Transverse colon (tissue), 4 donors: Measurements from ENCODE around the gene TMEM150C. TPM values are rescaled to one million over a fixed set of nuclear protein-coding genes. Genes with fewer than 3 reads are reported as not detected.

Experiments
- DNase-seq: peaks from one replicate; pipeline ENCODE4 v3.0.0-alpha.2; 2019
- H3K27ac ChIP-seq, 4 donors: fragments of 200-600 bp; sonication (generic); 2 replicates each; pipeline ENCODE4 v1.5.1; 2016 to 2018; ENCODE audit warnings: inconsistent platforms in 4 of 4
- H3K27me3 ChIP-seq: fragments of 200-600 bp; sonication (generic); 2 replicates; pipeline ENCODE4 v1.5.1; 2017; ENCODE audit warnings: inconsistent platforms
- H3K36me3 ChIP-seq, 4 donors: fragments of 200-600 bp; sonication (generic); 2 replicates each; pipeline ENCODE4 v1.5.1; 2017 to 2019; ENCODE audit warnings: inconsistent platforms in 4 of 4
- H3K4me1 ChIP-seq, 4 donors: fragments of 200-600 bp; sonication (generic); 2 replicates each; pipeline ENCODE4 v1.5.1; 2017 to 2020; ENCODE audit warnings: inconsistent platforms in 4 of 4
- H3K4me3 ChIP-seq, 4 donors: fragments of 200-600 bp; sonication (generic); 1 replicate in 1 of 4; 2 replicates in 3 of 4; pipeline versions ENCODE4 v1.5.1 to v1.6.1; 2017 to 2019; ENCODE audit warnings: inconsistent platforms in 4 of 4
- H3K9me3 ChIP-seq, 2 donors: fragments of 200-600 bp; sonication (generic); 2 replicates each; pipeline ENCODE4 v1.5.1; 2017 to 2019; ENCODE audit warnings: inconsistent platforms in 2 of 2
- CTCF ChIP-seq, 5 experiments: fragments of 200-600 bp in 3 of 5; fragments of 450-650 bp in 2 of 5; sonication (generic) in 3 of 5; IDR thresholded peaks; 1 replicate in 2 of 5; 2 replicates in 3 of 5; pipeline ENCODE4 v1.5.1; 2016 to 2017; ENCODE audit warnings: antibody characterized with exemption in 5 of 5, inconsistent platforms in 3 of 5, mild to moderate bottlenecking in 2 of 5, moderate library complexity in 1 of 5
- EP300 ChIP-seq: sonication (generic); formaldehyde crosslinking; IDR thresholded peaks from one replicate; pipeline ENCODE4 v1.6.1; 2017; ENCODE audit warnings: antibody characterized with exemption, low read depth
- POLR2A ChIP-seq: fragments of 450-650 bp; IDR thresholded peaks from one replicate; pipeline ENCODE4 v1.6.1; 2016; ENCODE audit warnings: antibody characterized with exemption, mild to moderate bottlenecking, moderate library complexity
- POLR2AphosphoS5 ChIP-seq, 3 donors: sonication (generic); formaldehyde crosslinking; IDR thresholded peaks; one replicate each; pipeline ENCODE4 v1.6.1; 2016; ENCODE audit warnings: antibody characterized with exemption in 3 of 3
- WGBS, 2 donors: methylation state at CpG; one replicate each; pipeline ENCODE4 v1.1.5; 2018; ENCODE audit warnings: low coverage in 1 of 2; 5-methylcytosine and 5-hydroxymethylcytosine counted together
- in situ Hi-C, 4 donors: fragments of 200-750 bp; cut with MboI; loops; one replicate each; pipeline versions ENCODE4 v1.15.0 to v1.15.1; 2017; ENCODE audit warnings: low sequenced_read_pairs in 3 of 4, low pct_ligation_motif_present in 1 of 4, low pct_unique_long_range_greater_than_20kb in 1 of 4
- intact Hi-C: fragments of 100-400 bp; cut with DNase I; formaldehyde crosslinking; loops from one replicate; pipeline ENCODE4 v1.15.1; 2023; ENCODE audit warnings: low total_unique reads
- total RNA-seq, 4 donors: library from RNA; depleted of rRNA; stranded (reverse); fragments of >200 nt; gene quantifications; one replicate each; pipeline ENCODE4 v1.1.0, GENCODE V29; 2016

TMEM150C gene
- total RNA-seq, 4 donors from 2014 or later: 0.37 to 6.6 (median 5.9) TPM; not detected in 1

GRCh38 chr4:82493721-82494425 lies 67.9 kb downstream of the TMEM150C start:
- H3K36me3 ChIP-seq: no peaks in the 10 kb centered on the region
- TF ChIP-seq CTCF (IDR thresholded peaks at IDR 0.05): no peak
- no peak for TF ChIP-seq POLR2A
- TF ChIP-seq POLR2AphosphoS5 (IDR thresholded peaks at IDR 0.05): no peak
- TF ChIP-seq EP300: no peak
- no peak overlapping the region for H3K27ac ChIP-seq
- intact Hi-C loops (no loop called here), in situ Hi-C loops (no loop called here)
- DNase-seq: no peak
- no peaks in the 10 kb centered on the region for H3K27me3 ChIP-seq
- H3K9me3 ChIP-seq: no peaks in the 10 kb centered on the region
- H3K4me1 ChIP-seq: no peaks in the 10 kb centered on the region
- 58 to 76% methylated on average over 2 of the region's 2 CpGs for WGBS, 2 donors
- H3K4me3 ChIP-seq: no peak overlapping the region

GRCh38 chr4:82491251-82491960 lies 70.4 kb downstream of the TMEM150C start:
- Histone ChIP-seq H3K27me3 (no peaks in the 10 kb centered on the region), H3K4me1 (no peaks in the 10 kb centered on the region), H3K4me3 (no peak overlapping the region), H3K27ac (no peak overlapping the region), H3K36me3 (no peaks in the 10 kb centered on the region), H3K9me3 (no peaks in the 10 kb centered on the region)
- no peak for DNase-seq
- no peak for TF ChIP-seq POLR2AphosphoS5 (IDR thresholded peaks at IDR 0.05)
- no peak for TF ChIP-seq CTCF (IDR thresholded peaks at IDR 0.05)
- TF ChIP-seq EP300: no peak
- no peak for TF ChIP-seq POLR2A
- 42 to 58% methylated on average over 7 to 10 of the region's 10 CpGs for WGBS, 2 donors
- in situ Hi-C loops (no loop called here), intact Hi-C loops (no loop called here)

- Histone ChIP-seq H3K36me3 (no peaks in the 10 kb centered on the region), H3K27me3 (no peaks in the 10 kb centered on the region), H3K4me1 (no peaks in the 10 kb centered on the region), H3K9me3 (no peaks in the 10 kb centered on the region), H3K4me3 (no peak overlapping the region), H3K27ac (no peak overlapping the region)
- 67 to 73% methylated on average over 6 to 8 of the region's 8 CpGs for WGBS, 2 donors
- intact Hi-C loops (no loop called here), in situ Hi-C loops (no loop called here)
- no peak for DNase-seq
- TF ChIP-seq EP300: no peak
- no peak for TF ChIP-seq POLR2AphosphoS5 (IDR thresholded peaks at IDR 0.05)
- TF ChIP-seq CTCF (IDR thresholded peaks at IDR 0.05): no peak
- TF ChIP-seq POLR2A: no peak
These were observed 71.8 kb downstream of the TMEM150C start for GRCh38 chr4:82489987-82490386.

- 100% methylated on average over 1 of the region's 1 CpG; no CpG with 5 or more reads in 1 of the 2 donors for WGBS, 2 donors
- in situ Hi-C loops: no loop called here
These were observed 72.7 kb downstream of the TMEM150C start for GRCh38 chr4:82489076-82489475.

More at GRCh38 chr4:82489076-82489475, 72.7 kb downstream of the TMEM150C start:
- Histone ChIP-seq H3K4me3 (no peak overlapping the region), H3K27me3 (no peaks in the 10 kb centered on the region), H3K9me3 (no peaks in the 10 kb centered on the region), H3K4me1 (no peaks in the 10 kb centered on the region), H3K27ac (no peak overlapping the region), H3K36me3 (no peaks in the 10 kb centered on the region)
- intact Hi-C loops: no loop called here
- TF ChIP-seq CTCF (IDR thresholded peaks at IDR 0.05) (no peak), POLR2AphosphoS5 (IDR thresholded peaks at IDR 0.05) (no peak), EP300 (no peak), POLR2A (no peak)
- no peak for DNase-seq
